C4-2B (cell line): ENCODE results near the gene HDHD3.
"Not testable (repeated sequence)": the region's sequence is repeated elsewhere in the genome, so short reads cannot be mapped to it uniquely, and the experiment has no call there.

Experiments used
- H3K27ac ChIP-seq: fragments of 450-650 bp; 2 replicates; pipeline ENCODE4 v1.5.1; 2017
- CTCF ChIP-seq: fragments of 450-650 bp; conservative IDR thresholded peaks from 2 replicates; pipeline ENCODE4 v1.5.1; 2017; ENCODE audit warnings: mild to moderate bottlenecking
- ZFX ChIP-seq: fragments of 450-650 bp; IDR thresholded peaks from 2 replicates; pipeline ENCODE4 v1.6.1; 2017

Gene HDHD3

DNA sequence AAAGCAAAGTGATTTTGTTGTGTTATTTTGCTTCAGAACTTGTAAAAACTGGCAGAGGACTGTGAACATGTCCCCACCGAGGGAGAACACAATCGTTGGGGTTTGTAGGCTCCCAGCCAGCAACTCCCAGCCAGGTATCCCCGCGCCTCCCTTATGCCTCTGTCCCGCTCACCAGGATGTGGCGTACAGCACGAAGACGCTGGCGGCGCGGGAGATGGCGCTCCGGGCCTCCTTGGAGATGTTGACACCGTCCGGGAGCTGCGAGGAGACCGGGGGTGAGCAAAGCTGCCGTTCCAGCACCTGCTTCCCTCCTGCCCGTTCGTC, 33.1 kb upstream of the HDHD3 start:
- H3K27ac ChIP-seq, result peak overlapping the region; percentile 95
- TF ChIP-seq ZFX, result peak; percentile 43; the same call in 1 of the 2 replicates
- TF ChIP-seq CTCF, result no peak

GRCh38 chr9:113409481-113409880, 32.7 kb upstream of the HDHD3 start:
- peak overlapping the region; percentile 95 for H3K27ac ChIP-seq
- TF ChIP-seq CTCF (no peak), ZFX (no peak)

DNA sequence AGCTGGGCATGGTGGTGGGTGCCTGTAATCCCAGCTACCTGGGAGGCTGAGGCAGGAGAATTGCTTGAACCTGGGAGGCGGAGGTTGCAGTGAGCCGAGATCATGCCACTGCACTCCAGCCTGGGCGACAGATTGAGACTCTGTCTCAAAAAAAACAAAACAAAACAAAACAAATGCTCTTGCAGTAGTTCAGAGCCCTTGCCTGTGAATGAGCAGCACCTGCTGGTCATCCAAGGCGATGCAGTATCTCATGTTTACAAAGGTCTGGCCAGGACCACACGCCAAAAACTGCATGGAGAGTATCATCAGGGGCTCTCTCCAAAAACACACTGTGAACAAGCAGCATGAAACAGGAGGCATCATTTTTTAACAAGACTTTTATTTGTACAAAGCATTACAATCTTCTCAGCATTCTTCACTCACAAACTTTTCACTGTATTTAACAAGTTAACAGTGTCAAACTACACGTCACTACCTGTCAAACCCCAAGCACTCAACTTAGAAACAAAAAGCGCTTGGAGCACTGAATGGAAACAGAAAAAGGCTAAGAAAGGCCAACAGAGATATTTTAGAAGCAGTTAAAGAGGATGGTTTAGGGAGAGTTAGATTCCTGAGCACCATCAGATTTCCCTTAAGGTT, 30.2 kb upstream of the HDHD3 start:
- TF ChIP-seq CTCF, result peak; percentile 93
- H3K27ac ChIP-seq, result not testable (repeated sequence)

GRCh38 chr9:113406353-113406752, 29.6 kb upstream of the HDHD3 start:
- not testable (repeated sequence) for H3K27ac ChIP-seq

DNA sequence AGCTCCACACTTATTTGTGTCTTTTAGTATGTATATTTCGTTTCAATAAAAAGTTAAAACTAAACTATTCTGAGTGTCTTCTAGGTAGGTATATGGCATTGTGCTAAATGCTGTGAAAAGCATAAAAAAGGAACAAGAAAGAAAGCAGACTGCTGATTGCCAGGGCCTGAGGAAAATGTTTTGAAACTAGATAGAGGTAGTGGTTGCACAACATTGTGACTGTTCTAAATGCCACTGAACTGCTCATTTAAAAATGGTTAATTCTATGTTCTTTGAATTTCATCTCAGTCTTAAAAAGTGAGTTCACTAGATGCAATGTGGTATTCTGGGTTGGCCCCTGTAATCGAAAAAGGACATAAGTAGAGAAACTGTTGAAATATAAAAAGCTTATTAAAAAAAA, 26.9 kb upstream of the HDHD3 start:
- TF ChIP-seq ZFX (no peak), CTCF (no peak)
- no peak overlapping the region for H3K27ac ChIP-seq

GRCh38 chr9:113401027-113401792, 24.4 kb upstream of the HDHD3 start, which contains the start of gene ALAD:
Gene ALAD (minus strand): TSS chr9:113401284. CDS start chr9:113393559, 7,725 bp downstream.
- H3K27ac ChIP-seq, result peak within 1 kb of the TSS; percentile 39

GRCh38 chr9:113399646-113400200, 22.9 kb upstream of the HDHD3 start:
- H3K27ac ChIP-seq, result peak overlapping the region; percentile 39
- TF ChIP-seq ZFX (no peak), CTCF (no peak)

More at GRCh38 chr9:113401027-113401792, 24.4 kb upstream of the HDHD3 start, which contains the start of gene ALAD:
- TF ChIP-seq ZFX (no peak), CTCF (peak; percentile 99)
